SJCRH30 (cell line): ENCODE measurements around the gene GRIK4. TPM values are rescaled to one million over a fixed set of nuclear protein-coding genes. Genes with fewer than 3 reads are reported as not detected.

Experiments used
- DNase-seq, 2 experiments: peaks; one replicate each; pipeline ENCODE4 v3.0.0-alpha.2; 2015 to 2020
- H3K27ac ChIP-seq: fragments of 250-450 bp; sonication (Bioruptor Pico); 2 replicates; pipeline ENCODE4 v1.5.1; 2020; ENCODE audit warnings: mild to moderate bottlenecking, moderate library complexity
- H3K27me3 ChIP-seq: fragments of 250-450 bp; sonication (Bioruptor Pico); 2 replicates; pipeline ENCODE4 v1.5.1; 2020; ENCODE audit warnings: mild to moderate bottlenecking, moderate library complexity
- H3K36me3 ChIP-seq: fragments of 250-450 bp; sonication (Bioruptor Pico); 2 replicates; pipeline ENCODE4 v1.5.1; 2020; ENCODE audit warnings: mild to moderate bottlenecking, moderate library complexity
- H3K4me1 ChIP-seq: fragments of 250-450 bp; sonication (Bioruptor Pico); 2 replicates; pipeline ENCODE4 v1.5.1; 2020; ENCODE audit warnings: mild to moderate bottlenecking, moderate library complexity
- H3K4me3 ChIP-seq: fragments of 250-450 bp; sonication (Bioruptor Pico); 2 replicates; pipeline ENCODE4 v1.5.1; 2020; ENCODE audit warnings: mild to moderate bottlenecking, moderate library complexity
- H3K9me3 ChIP-seq: fragments of 250-450 bp; sonication (Bioruptor Pico); replicated peaks from 2 replicates; pipeline ENCODE4 v1.5.1; 2020; ENCODE audit warnings: mild to moderate bottlenecking, moderate library complexity
- total RNA-seq: library from RNA; depleted of rRNA; stranded (reverse); fragments of >200 nt; shearing (Covaris generic); gene quantifications from 2 replicates; pipeline ENCODE4 v1.2.3, GENCODE V29; 2014

GRIK4 gene
- total RNA-seq, 1 experiment from 2014 or later: not detected

DNA sequence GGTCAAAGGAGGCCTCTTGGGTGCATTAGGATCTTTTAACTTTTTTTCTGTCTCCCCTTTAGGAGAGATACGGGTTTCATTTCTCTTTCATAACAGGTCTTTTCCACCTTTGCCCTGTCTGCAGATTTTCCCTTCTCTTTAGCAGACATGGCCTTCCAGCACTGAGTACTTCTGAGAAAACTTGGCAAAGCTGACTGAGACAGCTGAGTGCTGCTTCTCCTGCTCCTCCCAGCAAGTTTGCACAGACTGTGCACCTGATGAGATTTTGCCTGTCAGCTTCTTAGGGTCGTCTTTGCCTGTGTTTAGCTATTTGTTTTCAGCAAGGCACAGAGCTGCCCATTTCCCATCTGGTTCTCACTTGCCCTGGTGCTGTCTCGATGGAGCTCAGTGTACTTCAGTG, 424.8 kb downstream of the GRIK4 start:
- no peak overlapping the region for H3K4me3 ChIP-seq
- H3K36me3 ChIP-seq: no peaks in the 10 kb centered on the region
- no peaks in the 10 kb centered on the region for H3K27me3 ChIP-seq
- H3K9me3 ChIP-seq: no peaks in the 10 kb centered on the region
- H3K4me1 ChIP-seq: no peaks in the 10 kb centered on the region
- no peak overlapping the region for H3K27ac ChIP-seq
- no peak for DNase-seq

DNA sequence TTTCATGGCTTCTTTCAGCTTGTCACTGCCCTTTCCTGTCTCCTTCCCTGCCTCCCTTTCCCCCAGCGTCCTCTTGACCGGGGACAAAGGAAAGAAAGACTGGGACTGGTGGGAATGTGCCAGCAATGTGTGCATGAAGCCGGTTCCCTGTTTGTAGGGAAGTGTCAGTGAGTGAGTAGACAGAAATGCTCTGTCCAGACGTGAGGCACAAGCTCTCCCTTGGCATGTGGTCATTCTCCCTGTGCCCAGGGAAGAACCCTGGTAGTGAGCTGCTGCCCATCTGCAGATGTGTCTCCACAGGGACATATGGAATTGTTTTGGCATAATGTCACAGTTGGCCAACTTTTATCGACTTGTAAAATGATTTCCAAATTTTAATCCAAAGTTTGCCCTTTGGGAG, 426.0 kb downstream of the GRIK4 start:
- H3K27ac ChIP-seq: no peak overlapping the region
- H3K27me3 ChIP-seq: no peaks in the 10 kb centered on the region
- H3K4me3 ChIP-seq: no peak overlapping the region
- no peaks in the 10 kb centered on the region for H3K9me3 ChIP-seq
- DNase-seq: no peak
- H3K4me1 ChIP-seq: no peaks in the 10 kb centered on the region
- H3K36me3 ChIP-seq: no peaks in the 10 kb centered on the region

DNA sequence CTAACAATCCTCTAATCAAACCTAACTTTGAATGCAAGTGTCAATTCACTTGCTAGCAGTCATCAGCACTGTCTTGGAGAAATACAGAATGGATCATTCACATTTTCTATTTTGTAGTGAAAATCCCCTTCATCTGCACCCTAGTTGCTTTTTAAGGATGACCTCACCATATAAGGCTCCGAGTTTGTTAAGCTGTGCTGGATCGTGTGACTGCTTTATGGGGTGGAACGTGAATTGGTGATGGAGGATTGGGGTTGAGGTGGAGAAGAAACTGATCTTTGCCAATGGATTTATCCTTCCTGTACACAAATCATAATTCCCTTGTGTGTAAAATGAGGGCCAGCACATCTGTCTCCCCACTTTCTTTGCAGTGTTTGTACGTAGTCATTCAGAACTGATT, 426.7 kb downstream of the GRIK4 start:
- H3K27ac ChIP-seq: no peak overlapping the region
- no peaks in the 10 kb centered on the region for H3K4me1 ChIP-seq
- DNase-seq: no peak
- H3K4me3 ChIP-seq: no peak overlapping the region
- no peaks in the 10 kb centered on the region for H3K36me3 ChIP-seq
- H3K27me3 ChIP-seq: no peaks in the 10 kb centered on the region
- H3K9me3 ChIP-seq: no peaks in the 10 kb centered on the region

DNA sequence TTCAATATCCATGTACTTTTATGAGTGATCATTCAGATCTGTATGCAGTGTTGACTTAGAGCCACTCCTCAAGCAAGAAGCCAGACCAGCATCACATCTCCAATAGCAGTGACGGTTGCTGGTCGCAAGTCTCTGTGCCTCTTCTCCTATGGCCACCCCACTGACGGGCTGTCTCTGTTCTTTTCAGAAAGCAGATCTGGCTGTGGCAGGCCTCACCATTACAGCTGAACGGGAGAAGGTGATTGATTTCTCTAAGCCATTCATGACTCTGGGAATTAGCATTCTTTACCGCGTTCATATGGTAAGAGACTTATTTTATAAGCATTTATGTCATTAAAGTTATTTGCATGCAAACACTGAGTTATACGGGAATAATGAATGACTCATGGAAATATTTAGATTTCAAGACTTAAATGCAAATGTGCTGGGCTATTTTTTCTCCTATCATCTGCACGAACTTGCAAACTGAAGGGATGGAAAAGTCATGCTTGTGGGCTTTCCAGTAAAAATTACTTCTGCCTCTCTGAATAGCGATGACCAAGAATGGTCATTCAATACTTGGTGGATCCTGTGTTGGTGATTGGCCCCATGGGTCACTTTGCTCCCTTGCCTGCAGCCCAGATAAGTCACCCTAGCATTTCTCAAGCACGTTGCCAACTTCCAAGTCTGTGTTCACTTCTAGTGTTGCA, 428.8 kb downstream of the GRIK4 start:
- no peak for DNase-seq
- Histone ChIP-seq H3K4me3 (no peak overlapping the region), H3K27me3 (no peaks in the 10 kb centered on the region), H3K36me3 (no peaks in the 10 kb centered on the region), H3K9me3 (no peaks in the 10 kb centered on the region), H3K4me1 (no peaks in the 10 kb centered on the region), H3K27ac (no peak overlapping the region)

DNA sequence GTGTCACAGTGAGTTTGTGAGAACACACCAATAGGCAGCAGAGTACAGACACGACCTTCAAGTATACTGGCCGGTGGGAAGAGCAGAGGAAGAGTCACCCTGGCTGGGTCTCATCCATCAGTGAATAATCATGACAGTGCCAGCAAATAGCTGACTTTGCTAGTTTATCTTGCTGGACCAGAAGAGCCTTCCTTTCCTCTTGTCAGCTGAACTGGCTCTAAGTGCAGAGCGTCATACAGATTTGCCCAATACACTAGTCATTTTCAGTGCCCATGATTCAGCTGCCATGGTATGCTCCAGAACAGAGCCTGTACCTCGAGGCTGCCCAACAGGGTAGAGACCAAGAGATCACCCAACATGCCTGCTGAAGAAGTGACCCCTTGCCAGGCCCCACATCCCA, 429.5 kb downstream of the GRIK4 start:
- Histone ChIP-seq H3K36me3 (no peaks in the 10 kb centered on the region), H3K4me1 (no peaks in the 10 kb centered on the region), H3K27ac (no peak overlapping the region), H3K4me3 (no peak overlapping the region), H3K27me3 (no peaks in the 10 kb centered on the region), H3K9me3 (no peaks in the 10 kb centered on the region)
- no peak for DNase-seq

DNA sequence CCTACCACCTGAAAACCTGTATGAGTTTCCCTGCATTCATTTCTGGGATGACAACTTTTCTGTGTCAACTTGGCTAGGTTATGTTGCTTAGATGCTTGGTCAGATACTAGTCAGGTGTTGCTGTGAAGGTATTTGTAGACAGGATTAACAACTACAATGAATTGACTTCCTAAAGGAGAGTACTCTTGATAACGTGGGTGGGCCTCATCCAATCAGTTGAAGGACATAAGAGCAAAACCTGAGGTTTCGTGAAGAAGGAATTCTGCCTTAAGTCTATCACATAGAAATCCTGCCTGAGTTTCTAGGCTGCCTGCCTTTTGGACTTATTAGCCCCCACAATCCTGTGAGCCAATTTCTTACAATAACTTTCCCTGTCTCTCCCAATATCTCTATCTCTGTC, 431.2 kb downstream of the GRIK4 start:
- Histone ChIP-seq H3K27ac (no peak overlapping the region), H3K4me1 (no peaks in the 10 kb centered on the region), H3K9me3 (no peaks in the 10 kb centered on the region), H3K36me3 (no peaks in the 10 kb centered on the region), H3K4me3 (no peak overlapping the region), H3K27me3 (no peaks in the 10 kb centered on the region)
- DNase-seq: no peak

DNA sequence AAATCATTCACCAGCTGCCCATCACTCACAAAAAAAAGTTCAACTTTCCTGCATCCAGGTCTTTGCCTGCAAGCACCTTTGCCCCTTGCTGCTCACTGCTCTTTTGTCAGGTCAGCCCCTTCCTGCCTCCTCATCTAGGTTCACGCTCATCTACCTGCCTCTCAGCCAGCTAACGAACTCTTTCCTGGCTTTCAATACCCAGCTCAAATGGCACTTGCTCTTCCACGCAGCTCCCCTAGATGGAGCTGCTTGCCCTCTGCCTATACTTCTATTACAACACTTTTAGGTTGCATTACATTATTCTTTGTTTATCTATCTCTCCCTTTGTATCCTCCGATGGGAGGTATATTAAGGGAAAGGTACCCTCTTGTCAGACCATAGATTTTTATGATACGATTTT, 433.5 kb downstream of the GRIK4 start:
- no peak overlapping the region for H3K4me3 ChIP-seq
- H3K27me3 ChIP-seq: no peaks in the 10 kb centered on the region
- no peaks in the 10 kb centered on the region for H3K36me3 ChIP-seq
- DNase-seq: peak in 1 of 2 experiments; percentile 18
- H3K4me1 ChIP-seq: no peaks in the 10 kb centered on the region
- no peak overlapping the region for H3K27ac ChIP-seq
- no peaks in the 10 kb centered on the region for H3K9me3 ChIP-seq

DNA sequence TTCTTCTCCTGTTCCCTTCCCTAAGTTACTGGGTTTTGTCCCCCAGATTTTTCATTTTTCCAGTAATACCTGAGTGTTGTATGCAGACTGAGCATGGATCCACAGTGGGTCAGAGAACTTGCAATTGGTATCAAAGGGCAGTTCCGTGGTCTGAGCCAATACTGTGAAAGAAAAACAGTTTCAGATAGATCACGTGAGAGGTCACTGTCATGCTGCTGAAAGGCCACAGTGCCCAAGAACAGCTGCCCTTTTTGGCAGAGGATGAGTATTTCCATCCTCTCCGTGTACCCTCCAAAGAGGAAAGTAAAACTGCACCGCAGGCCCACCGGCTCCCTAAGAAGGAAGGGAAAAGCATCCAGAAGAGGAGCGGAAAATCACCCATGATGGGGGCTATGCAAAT, 439.3 kb downstream of the GRIK4 start:
- H3K4me1 ChIP-seq: peaks cover 5% of the 10 kb centered on the region; the same call in 1 of the 2 replicates
- H3K9me3 ChIP-seq: no peaks in the 10 kb centered on the region
- H3K36me3 ChIP-seq: no peaks in the 10 kb centered on the region
- DNase-seq: no peak
- H3K27me3 ChIP-seq: no peaks in the 10 kb centered on the region
- H3K27ac ChIP-seq: no peak overlapping the region
- H3K4me3 ChIP-seq: no peak overlapping the region

DNA sequence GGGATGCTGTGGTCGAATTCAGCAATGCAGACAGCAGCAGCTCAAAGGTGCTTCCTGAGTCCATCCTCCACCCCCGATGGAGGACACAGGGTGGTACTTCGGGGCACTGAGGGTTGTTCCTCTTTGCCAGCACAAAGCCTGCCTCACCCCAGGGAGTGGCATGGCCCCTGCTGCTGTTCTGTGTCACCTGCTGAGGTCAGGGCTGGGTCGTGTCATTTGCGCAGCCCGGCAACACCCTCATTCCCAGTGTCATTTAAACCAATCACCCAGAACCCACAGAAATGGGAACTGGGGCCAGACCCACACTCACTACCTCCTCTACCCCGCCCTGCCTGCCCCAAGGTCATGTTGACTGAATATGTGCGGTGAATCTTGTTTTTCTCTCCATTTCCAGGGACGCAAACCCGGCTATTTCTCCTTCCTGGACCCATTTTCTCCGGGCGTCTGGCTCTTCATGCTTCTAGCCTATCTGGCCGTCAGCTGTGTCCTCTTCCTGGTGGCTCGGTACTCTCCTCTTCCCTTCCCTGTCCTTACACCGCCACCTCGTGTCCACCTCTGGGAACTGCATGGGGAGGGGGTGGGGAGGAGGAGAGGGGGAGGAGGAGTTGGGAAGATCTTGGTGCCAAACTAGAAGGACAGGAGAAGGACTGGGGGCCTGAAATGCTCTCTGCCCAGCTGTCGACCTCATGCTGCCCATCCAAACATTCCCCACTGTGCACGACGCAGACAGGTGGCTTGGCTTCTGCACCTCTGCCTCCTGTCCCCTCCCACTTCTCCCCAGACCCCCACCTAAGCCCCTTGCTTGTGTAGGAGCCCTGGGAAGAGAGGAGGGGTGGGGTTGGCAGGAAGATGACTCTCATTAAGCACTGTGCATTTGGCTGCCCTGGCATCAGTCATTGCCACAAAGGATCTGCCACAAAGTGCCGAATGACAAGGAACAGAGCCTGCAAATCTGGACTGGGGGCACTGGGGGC, 441.2 kb downstream of the GRIK4 start:
- DNase-seq: peak; percentile 70 to 85

DNA sequence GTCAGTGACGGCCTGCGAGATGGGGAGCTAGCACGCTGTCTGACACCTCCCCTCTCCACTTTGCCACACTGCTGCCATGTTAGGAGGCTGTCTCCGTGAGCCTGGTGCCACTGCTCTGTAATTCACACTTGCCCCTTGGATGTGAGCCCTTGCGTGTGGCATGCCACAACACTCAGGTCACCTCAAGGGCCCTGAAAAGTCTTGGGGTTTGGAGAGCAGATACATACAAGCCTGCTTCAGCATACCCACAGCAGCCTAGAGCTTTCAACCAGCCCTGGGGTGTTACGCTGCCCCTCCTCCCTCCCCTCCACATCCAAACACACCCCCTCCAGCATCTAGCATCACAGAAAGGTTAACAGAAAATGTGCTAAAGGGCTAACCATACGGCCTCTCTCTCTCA, 442.8 kb downstream of the GRIK4 start:
- H3K36me3 ChIP-seq: no peaks in the 10 kb centered on the region
- no peak overlapping the region for H3K27ac ChIP-seq
- H3K4me3 ChIP-seq: no peak overlapping the region
- peaks cover 5% of the 10 kb centered on the region; the same call in 1 of the 2 replicates for H3K4me1 ChIP-seq
- DNase-seq: no peak
- no peaks in the 10 kb centered on the region for H3K27me3 ChIP-seq
- H3K9me3 ChIP-seq: no peaks in the 10 kb centered on the region

More for the DNA sequence above, 441.2 kb downstream of the GRIK4 start:
- Histone ChIP-seq H3K4me1 (peaks cover 5% of the 10 kb centered on the region; the same call in 1 of the 2 replicates), H3K4me3 (peak overlapping the region; percentile 15; the same call in 1 of the 2 replicates), H3K9me3 (no peaks in the 10 kb centered on the region), H3K27me3 (no peaks in the 10 kb centered on the region), H3K27ac (no peak overlapping the region), H3K36me3 (no peaks in the 10 kb centered on the region)

DNA sequence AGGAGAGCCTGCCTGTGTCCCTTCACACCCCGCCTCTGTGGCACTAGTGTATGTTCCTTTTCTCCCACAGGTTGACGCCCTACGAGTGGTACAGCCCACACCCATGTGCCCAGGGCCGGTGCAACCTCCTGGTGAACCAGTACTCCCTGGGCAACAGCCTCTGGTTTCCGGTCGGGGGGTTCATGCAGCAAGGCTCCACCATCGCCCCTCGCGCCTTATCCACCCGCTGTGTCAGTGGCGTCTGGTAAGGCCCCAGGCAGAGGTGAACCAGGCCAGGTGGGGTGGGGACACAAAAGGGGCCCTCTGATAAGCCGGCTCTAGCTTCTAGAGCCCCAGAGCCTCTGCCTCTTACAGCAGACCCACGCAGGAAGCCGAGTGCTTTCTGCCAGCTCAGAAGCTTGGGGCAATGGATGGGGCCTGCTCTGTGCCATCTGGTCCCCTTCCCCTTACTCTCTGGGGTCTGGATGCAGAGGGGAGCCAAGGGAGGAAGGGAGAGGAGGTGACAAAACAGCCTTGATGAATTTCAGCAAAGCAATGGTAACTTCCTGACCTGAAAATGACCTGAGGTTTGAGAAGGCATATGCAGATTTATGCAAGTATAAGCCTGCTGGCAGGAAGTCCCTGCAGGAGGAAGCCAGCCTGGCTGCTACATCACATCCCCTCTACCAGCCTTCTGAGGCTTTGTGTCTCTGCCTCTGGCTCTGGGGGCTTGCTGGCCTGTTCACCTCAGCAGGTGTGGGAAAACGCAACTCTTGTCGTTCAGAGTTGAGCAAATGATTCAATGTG, 445.4 kb downstream of the GRIK4 start:
- no peak for DNase-seq
- no peaks in the 10 kb centered on the region for H3K27me3 ChIP-seq
- H3K4me3 ChIP-seq: no peak overlapping the region
- no peaks in the 10 kb centered on the region for H3K36me3 ChIP-seq
- peaks cover 5% of the 10 kb centered on the region; the same call in 1 of the 2 replicates for H3K4me1 ChIP-seq
- no peak overlapping the region for H3K27ac ChIP-seq
- H3K9me3 ChIP-seq: no peaks in the 10 kb centered on the region

DNA sequence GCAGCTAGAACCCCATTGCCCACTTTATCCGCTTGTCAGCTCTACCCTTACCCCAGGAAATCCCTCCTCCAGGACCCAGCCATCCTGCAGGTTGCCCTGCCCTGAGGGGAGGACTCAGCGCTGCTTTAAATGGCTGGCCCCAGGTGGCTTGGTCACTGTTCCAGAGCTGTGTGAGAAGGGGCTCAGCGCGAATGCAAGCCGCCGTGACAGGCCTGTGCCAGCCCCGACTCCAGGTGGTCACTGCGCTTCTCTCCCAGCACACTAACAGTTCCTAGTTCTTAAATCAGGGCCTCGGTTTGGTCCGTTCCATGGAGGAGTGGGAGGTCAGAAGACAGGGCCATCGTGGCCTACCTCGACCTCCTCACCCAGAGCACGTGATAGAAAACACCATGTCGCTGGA, 446.6 kb downstream of the GRIK4 start:
- Histone ChIP-seq H3K4me3 (no peak overlapping the region), H3K4me1 (no peaks in the 10 kb centered on the region), H3K36me3 (no peaks in the 10 kb centered on the region), H3K27ac (no peak overlapping the region), H3K27me3 (no peaks in the 10 kb centered on the region), H3K9me3 (no peaks in the 10 kb centered on the region)
- no peak for DNase-seq

DNA sequence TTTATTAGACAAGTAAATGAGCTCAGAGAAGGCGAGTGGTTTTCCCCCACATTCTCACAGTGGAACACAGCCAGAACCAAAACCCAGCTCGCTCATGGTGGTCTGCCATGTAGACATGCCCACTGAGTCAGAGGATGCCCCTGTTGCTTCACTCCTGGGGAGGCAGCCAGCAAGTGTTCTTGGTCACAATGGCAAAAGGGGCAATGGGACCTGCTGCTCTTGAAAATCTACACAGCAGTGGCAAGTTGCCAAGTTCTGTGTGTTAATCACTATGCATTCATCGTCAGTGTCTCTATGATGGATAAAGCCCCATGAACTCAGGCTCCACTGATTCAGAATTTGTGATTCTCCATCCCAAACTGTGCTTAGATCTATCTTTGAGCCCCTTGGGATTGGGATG, 447.6 kb downstream of the GRIK4 start:
- H3K27ac ChIP-seq: no peak overlapping the region
- no peaks in the 10 kb centered on the region for H3K4me1 ChIP-seq
- no peaks in the 10 kb centered on the region for H3K27me3 ChIP-seq
- DNase-seq: no peak
- no peaks in the 10 kb centered on the region for H3K9me3 ChIP-seq
- no peaks in the 10 kb centered on the region for H3K36me3 ChIP-seq
- H3K4me3 ChIP-seq: no peak overlapping the region

DNA sequence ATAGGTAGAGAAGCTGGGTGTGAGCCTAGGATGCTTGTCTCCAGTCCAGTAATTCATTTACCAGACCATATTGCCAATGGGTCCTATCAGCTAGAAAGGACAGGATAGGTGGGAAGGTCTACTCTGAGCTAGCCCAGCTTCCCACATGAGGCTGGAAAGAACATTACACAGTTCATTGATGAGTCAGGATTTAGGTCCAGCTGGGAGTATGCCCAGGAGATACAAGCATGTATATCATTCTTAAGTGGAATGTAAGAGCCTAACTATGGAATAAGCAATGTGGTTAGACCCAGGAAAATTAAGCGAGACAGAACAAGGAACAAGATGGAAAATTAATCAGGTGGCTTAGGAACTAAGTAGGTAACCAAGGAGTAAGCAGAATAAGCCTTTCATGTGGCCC, 453.3 kb downstream of the GRIK4 start:
- DNase-seq: no peak
- H3K4me1 ChIP-seq: no peaks in the 10 kb centered on the region
- no peaks in the 10 kb centered on the region for H3K9me3 ChIP-seq
- H3K27me3 ChIP-seq: no peaks in the 10 kb centered on the region
- no peaks in the 10 kb centered on the region for H3K36me3 ChIP-seq
- no peak overlapping the region for H3K27ac ChIP-seq
- H3K4me3 ChIP-seq: no peak overlapping the region

DNA sequence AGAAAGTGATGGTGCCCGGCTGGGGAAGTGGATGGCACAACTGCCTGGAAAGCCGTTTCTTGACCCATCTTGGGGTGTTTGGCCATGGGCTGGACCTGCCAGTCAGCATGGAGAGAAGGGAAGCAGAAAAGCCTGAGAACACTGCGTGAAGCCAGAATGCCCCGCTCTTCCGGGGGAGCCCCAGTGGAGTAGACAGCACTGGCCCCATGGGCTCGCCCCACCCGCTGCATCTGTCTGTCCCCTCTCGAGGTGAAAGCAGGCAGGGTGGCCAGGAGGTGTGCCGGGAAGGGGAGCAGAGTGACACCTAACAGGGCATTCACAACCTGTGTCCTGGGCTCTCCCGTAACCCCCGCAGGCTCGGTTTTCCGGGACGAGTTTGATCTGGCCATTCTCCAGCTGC, 455.3 kb downstream of the GRIK4 start:
- H3K27me3 ChIP-seq: no peaks in the 10 kb centered on the region
- no peak overlapping the region for H3K27ac ChIP-seq
- no peaks in the 10 kb centered on the region for H3K9me3 ChIP-seq
- no peak overlapping the region for H3K4me3 ChIP-seq
- no peak for DNase-seq
- no peaks in the 10 kb centered on the region for H3K4me1 ChIP-seq
- no peaks in the 10 kb centered on the region for H3K36me3 ChIP-seq
